ENCODE data around the gene CRYBG3. TPM values are rescaled to one million over a fixed set of nuclear protein-coding genes. Genes with fewer than 3 reads are reported as not detected.

Gene CRYBG3
- total RNA-seq, 4 donors from 2014 or later: 43.1 to 62.6 (median 46.1) TPM

GRCh38 chr3:97939401-97939800 is 117.6 kb downstream of the CRYBG3 start:
- no peak for DNase-seq (ENCODE audit: low spot score)
- TF ChIP-seq CTCF (IDR thresholded peaks at IDR 0.05): no peak

DNA sequence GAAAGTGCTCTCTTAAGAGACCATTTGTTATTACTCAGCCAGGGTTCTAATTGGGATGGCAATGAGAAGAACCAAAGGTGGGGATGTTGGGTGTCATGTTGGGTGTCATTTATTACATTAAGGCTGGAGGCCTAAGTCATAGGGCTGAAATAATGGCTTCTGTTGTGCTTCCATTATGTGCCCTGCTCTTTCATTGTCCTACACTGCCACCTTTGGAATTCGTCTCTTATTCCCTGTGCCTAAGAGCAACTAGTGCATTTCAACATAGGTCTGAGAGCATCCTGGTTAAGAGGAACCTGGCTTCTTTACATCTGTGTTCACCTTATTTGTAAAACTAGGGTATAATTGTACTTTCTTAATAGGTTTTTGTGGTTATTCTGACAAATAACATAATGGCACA is 118.2 kb downstream of the CRYBG3 start:
- DNase-seq (ENCODE audit: low spot score) (no peak), ATAC-seq (ENCODE audit: low FRiP score) (no peak)
- no peak for TF ChIP-seq CTCF (IDR thresholded peaks at IDR 0.05)

More at GRCh38 chr3:97939401-97939800, 117.6 kb downstream of the CRYBG3 start:
- no peak for ATAC-seq (ENCODE audit: low FRiP score)

- ATAC-seq (ENCODE audit: low FRiP score) (no peak), DNase-seq (ENCODE audit: low spot score) (no peak)
- no peak for TF ChIP-seq CTCF (IDR thresholded peaks at IDR 0.05)
These were observed 121.2 kb downstream of the CRYBG3 start for GRCh38 chr3:97942801-97943546.

- no peak for TF ChIP-seq CTCF (IDR thresholded peaks at IDR 0.05)
- DNase-seq (ENCODE audit: low spot score) (no peak), ATAC-seq (ENCODE audit: low FRiP score) (no peak)
These were observed 126.7 kb downstream of the CRYBG3 start for GRCh38 chr3:97948351-97949109.

DNA sequence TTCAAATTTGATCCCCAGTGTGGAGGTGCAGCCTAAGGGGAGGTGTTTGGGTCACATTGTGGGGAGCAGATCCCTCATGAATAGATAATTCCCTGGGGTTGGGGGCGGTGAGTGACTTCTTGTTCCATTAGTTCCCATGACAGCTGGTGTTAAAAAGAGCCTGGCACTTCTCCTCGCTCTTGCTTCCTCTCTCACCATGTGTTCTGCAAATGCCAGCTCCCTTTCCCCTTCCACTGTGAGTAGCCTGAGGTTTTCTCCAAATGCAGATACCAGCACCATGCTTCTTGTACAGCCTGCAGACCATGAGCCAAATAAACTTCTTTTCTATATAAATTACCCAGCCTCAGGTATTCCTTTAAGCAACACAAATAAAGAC is 127.3 kb downstream of the CRYBG3 start:
- DNase-seq (ENCODE audit: low spot score): no peak
- no peak for TF ChIP-seq CTCF (IDR thresholded peaks at IDR 0.05)
- no peak for ATAC-seq (ENCODE audit: low FRiP score)

GRCh38 chr3:97949743-97950142 is 127.9 kb downstream of the CRYBG3 start:
- no peak for DNase-seq (ENCODE audit: low spot score)
- no peak for ATAC-seq (ENCODE audit: low FRiP score)
- no peak for TF ChIP-seq CTCF (IDR thresholded peaks at IDR 0.05)

All from omental fat pad (tissue), 4 donors.